CD14-positive monocyte (primary cell): Measurements from ENCODE around the gene VAMP4. TPM values are rescaled to one million over a fixed set of nuclear protein-coding genes. Genes with fewer than 3 reads are reported as not detected.

Experiments used
- DNase-seq, 3 donors: peaks; one replicate each; pipeline ENCODE4 v3.0.0-alpha.2; 2011 to 2022
- H2AFZ ChIP-seq: 2 replicates; pipeline ENCODE4 v1.6.0; 2012; ENCODE audit warnings: mild to moderate bottlenecking, low read depth, low read length, inconsistent platforms; ENCODE audit not compliant: insufficient read depth, poor library complexity, severe bottlenecking
- H3K27ac ChIP-seq, 2 donors: 1 replicate in 1 of 2; 2 replicates in 1 of 2; pipeline ENCODE4 v1.5.1; 2012 to 2013; ENCODE audit warnings: low read length in 2 of 2, control low read depth in 1 of 2, inconsistent platforms in 1 of 2, low read depth in 1 of 2, mild to moderate bottlenecking in 1 of 2
- H3K27me3 ChIP-seq, 2 donors: one replicate each; pipeline versions ENCODE4 v1.6.0 to v1.6.1; 2011 to 2013; ENCODE audit warnings: low read length in 2 of 2; ENCODE audit not compliant: control insufficient read depth in 2 of 2, insufficient read depth in 2 of 2
- H3K36me3 ChIP-seq, 2 donors: replicated peaks in 1 of 2; 1 replicate in 1 of 2; 2 replicates in 1 of 2; pipeline versions ENCODE4 v1.5.1 to v1.6.1; 2012 to 2013; ENCODE audit warnings: low read length in 2 of 2, control low read depth in 1 of 2, inconsistent platforms in 1 of 2, mild to moderate bottlenecking in 1 of 2; ENCODE audit not compliant: insufficient read depth in 2 of 2, control insufficient read depth in 1 of 2
- H3K4me1 ChIP-seq, 2 donors: 1 replicate in 1 of 2; 2 replicates in 1 of 2; pipeline versions ENCODE4 v1.5.1 to v1.6.1; 2012 to 2013; ENCODE audit warnings: low read length in 2 of 2, control low read depth in 1 of 2, inconsistent platforms in 1 of 2, mild to moderate bottlenecking in 1 of 2, moderate library complexity in 1 of 2; ENCODE audit not compliant: insufficient read depth in 2 of 2, control insufficient read depth in 1 of 2
- H3K4me2 ChIP-seq: replicated peaks from 2 replicates; pipeline ENCODE3; 2012; ENCODE audit warnings: low read length, moderate library complexity, mild to moderate bottlenecking; ENCODE audit not compliant: poor library complexity, severe bottlenecking; ENCODE audit errors: extremely low read depth
- H3K4me3 ChIP-seq, 3 experiments: fragments of 200-600 bp in 1 of 3; sonication (generic) in 1 of 3; replicated peaks in 1 of 3; 1 replicate in 2 of 3; 2 replicates in 1 of 3; pipeline ENCODE4 v1.5.1; 2011 to 2013; ENCODE audit warnings: low read length in 3 of 3, mild to moderate bottlenecking in 3 of 3, control low read depth in 2 of 3, low read depth in 2 of 3, inconsistent platforms in 1 of 3, moderate library complexity in 1 of 3
- H3K79me2 ChIP-seq: 2 replicates; pipeline ENCODE4 v1.6.0; 2012; ENCODE audit warnings: mild to moderate bottlenecking, control low read depth, inconsistent platforms, low read length, moderate library complexity; ENCODE audit not compliant: insufficient read depth
- H3K9ac ChIP-seq: 2 replicates; pipeline ENCODE4 v1.6.0; 2017; ENCODE audit warnings: low read length, mild to moderate bottlenecking; ENCODE audit not compliant: insufficient read depth, poor library complexity, severe bottlenecking
- H3K9me3 ChIP-seq, 2 donors: replicated peaks in 1 of 2; 1 replicate in 1 of 2; 2 replicates in 1 of 2; pipeline versions ENCODE4 v1.5.1 to v1.6.1; 2012 to 2013; ENCODE audit warnings: low read length in 2 of 2, control low read depth in 1 of 2; ENCODE audit not compliant: control insufficient read depth in 1 of 2, insufficient read depth in 1 of 2
- H4K20me1 ChIP-seq: 2 replicates; pipeline ENCODE4 v1.6.0; 2012; ENCODE audit warnings: mild to moderate bottlenecking, low read length, control low read depth, moderate library complexity; ENCODE audit not compliant: insufficient read depth
- H3K27ac Mint-ChIP-seq, 7 donors: one replicate each; pipeline ENCODE4 v1.8.0; 2020; ENCODE audit warnings: mild to moderate bottlenecking in 7 of 7, mixed read lengths in 7 of 7, moderate library complexity in 6 of 7, inconsistent platforms in 2 of 7
- H3K27me3 Mint-ChIP-seq, 3 donors: one replicate each; pipeline ENCODE4 v1.8.0; 2021 to 2022; ENCODE audit warnings: low read depth in 3 of 3, mild to moderate bottlenecking in 3 of 3, mixed read lengths in 3 of 3, moderate library complexity in 3 of 3, inconsistent platforms in 1 of 3
- H3K36me3 Mint-ChIP-seq, 2 donors: one replicate each; pipeline ENCODE4 v1.8.0; 2020; ENCODE audit warnings: mixed read lengths in 2 of 2, inconsistent platforms in 1 of 2, mild to moderate bottlenecking in 1 of 2
- H3K4me1 Mint-ChIP-seq: one replicate; pipeline ENCODE4 v1.8.0; 2020; ENCODE audit warnings: mild to moderate bottlenecking, mixed read lengths
- H3K4me3 Mint-ChIP-seq, 2 donors: one replicate each; pipeline ENCODE4 v1.8.0; 2020; ENCODE audit warnings: mild to moderate bottlenecking in 2 of 2, mixed read lengths in 2 of 2, moderate library complexity in 1 of 2
- H3K9me3 Mint-ChIP-seq, 7 donors: one replicate each; pipeline ENCODE4 v1.8.0; 2020 to 2022; ENCODE audit warnings: mixed read lengths in 7 of 7, mild to moderate bottlenecking in 6 of 7, moderate library complexity in 6 of 7, inconsistent platforms in 2 of 7
- WGBS: methylation state at CpG from one replicate; pipeline ENCODE4 v1.1.5; 2013; ENCODE audit warnings: missing lambda C conversion rate; ENCODE audit not compliant: insufficient coverage; 5-methylcytosine and 5-hydroxymethylcytosine counted together
- intact Hi-C, 2 donors: fragments of 100-400 bp; cut with micrococcal nuclease; formaldehyde crosslinking; loops; one replicate each; pipeline versions ENCODE4 v1.15.0 to v1.15.1; 2023
- polyA plus RNA-seq, 3 donors: library from polyadenylated mRNA; depleted of rRNA in 1 of 3; unstranded in 2 of 3; stranded (reverse) in 1 of 3; fragments of 300-500 nt in 2 of 3; fragments of >200 nt in 1 of 3; fragmentation: Illumina TruSeq in 2 of 3; gene quantifications; 1 replicate in 2 of 3; 2 replicates in 1 of 3; pipeline ENCODE4 v1.2.3, GENCODE V29; 2012 to 2021
- TF ChIP-seq, protein P1 (sequence below): fragments of 200-600 bp; IDR thresholded peaks from one replicate; pipeline ENCODE4 v1.8.0; 2022; ENCODE audit warnings: antibody characterized with exemption, mild to moderate bottlenecking

Gene VAMP4
- polyA plus RNA-seq, 3 donors: 13.3 to 19.5 (median 18.8) TPM

DNA sequence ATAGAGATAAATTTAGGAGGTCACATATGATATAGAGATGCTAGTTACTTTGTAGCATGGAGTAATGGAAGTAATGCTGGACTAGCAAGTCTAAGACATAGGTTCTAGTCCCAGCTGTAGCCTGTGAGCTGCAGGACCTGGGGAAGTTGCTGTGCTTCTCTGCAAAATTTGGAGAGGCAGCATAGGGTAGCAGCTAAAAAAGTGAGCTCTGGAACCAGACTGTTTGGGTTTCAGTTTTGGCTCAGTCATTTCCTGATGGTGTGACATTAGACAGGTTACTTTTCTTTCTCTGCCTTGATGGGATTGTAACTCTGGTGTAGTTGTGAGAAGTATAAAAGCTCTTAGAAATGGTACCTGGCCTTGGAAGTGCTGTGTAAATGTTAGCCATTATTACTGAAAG lies 42.9 kb upstream of the VAMP4 start:
- Histone ChIP-seq H3K4me2 (no peak overlapping the region), H3K36me3 (peaks cover 55 to 66% of the 10 kb centered on the region in 2 donors), H3K9me3 (no peaks in the 10 kb centered on the region), H3K9ac (no peak overlapping the region), H2AFZ (no peak overlapping the region), H3K27ac (no peak overlapping the region), H3K27me3 (no peaks in the 10 kb centered on the region), H3K79me2 (peaks cover 55% of the 10 kb centered on the region), H3K4me1 (peaks cover 18 to 26% of the 10 kb centered on the region in 2 donors), H3K4me3 (no peak overlapping the region), H4K20me1 (peaks cover 7% of the 10 kb centered on the region)
- peak overlapping the region in 6 of 7 donors; percentile 0 to 83 (median 61) for H3K27ac Mint-ChIP-seq
- TF ChIP-seq, protein P1, sequence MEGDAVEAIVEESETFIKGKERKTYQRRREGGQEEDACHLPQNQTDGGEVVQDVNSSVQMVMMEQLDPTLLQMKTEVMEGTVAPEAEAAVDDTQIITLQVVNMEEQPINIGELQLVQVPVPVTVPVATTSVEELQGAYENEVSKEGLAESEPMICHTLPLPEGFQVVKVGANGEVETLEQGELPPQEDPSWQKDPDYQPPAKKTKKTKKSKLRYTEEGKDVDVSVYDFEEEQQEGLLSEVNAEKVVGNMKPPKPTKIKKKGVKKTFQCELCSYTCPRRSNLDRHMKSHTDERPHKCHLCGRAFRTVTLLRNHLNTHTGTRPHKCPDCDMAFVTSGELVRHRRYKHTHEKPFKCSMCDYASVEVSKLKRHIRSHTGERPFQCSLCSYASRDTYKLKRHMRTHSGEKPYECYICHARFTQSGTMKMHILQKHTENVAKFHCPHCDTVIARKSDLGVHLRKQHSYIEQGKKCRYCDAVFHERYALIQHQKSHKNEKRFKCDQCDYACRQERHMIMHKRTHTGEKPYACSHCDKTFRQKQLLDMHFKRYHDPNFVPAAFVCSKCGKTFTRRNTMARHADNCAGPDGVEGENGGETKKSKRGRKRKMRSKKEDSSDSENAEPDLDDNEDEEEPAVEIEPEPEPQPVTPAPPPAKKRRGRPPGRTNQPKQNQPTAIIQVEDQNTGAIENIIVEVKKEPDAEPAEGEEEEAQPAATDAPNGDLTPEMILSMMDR: no peak
- DNase-seq: no peak
- peaks cover 0 to 2% (median 0%) of the 10 kb centered on the region in 3 donors for H3K27me3 Mint-ChIP-seq
- peaks cover 0 to 2% (median 0%) of the 10 kb centered on the region in 7 donors for H3K9me3 Mint-ChIP-seq
- peaks cover 54 to 57% of the 10 kb centered on the region in 2 donors for H3K36me3 Mint-ChIP-seq
- peaks cover 34% of the 10 kb centered on the region for H3K4me1 Mint-ChIP-seq
- no peak overlapping the region for H3K4me3 Mint-ChIP-seq
- intact Hi-C loops: loop anchor here in 1 of 2 donors (5.0 kb wide), 1 partner anchor 42 kb away; the partner anchor contains the start of gene VAMP4

DNA sequence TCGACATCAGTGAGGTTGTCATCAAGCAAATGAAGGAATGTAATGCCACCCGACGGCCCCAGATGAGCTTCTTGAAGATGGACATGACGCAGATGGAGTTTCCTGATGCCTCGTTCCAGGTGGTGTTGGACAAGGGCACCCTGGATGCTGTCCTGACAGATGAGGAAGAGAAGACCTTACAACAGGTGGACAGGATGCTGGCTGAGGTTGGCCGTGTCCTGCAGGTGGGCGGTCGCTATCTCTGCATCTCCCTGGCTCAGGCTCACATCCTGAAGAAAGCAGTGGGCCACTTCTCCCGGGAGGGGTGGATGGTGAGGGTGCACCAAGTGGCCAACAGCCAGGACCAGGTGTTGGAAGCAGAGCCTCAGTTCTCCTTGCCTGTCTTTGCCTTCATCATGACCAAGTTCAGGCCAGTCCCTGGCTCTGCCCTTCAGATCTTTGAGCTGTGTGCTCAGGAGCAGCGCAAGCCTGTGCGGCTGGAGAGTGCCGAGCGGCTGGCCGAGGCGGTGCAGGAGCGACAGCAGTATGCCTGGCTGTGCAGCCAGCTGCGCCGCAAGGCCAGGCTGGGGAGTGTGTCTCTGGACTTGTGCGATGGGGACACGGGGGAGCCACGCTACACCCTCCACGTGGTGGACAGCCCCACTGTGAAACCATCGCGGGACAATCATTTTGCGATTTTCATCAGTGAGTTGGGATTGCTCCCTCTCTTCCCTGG lies 42.1 kb upstream of the VAMP4 start:
- Histone ChIP-seq H3K27me3 (no peaks in the 10 kb centered on the region), H3K4me3 (no peak overlapping the region), H3K9me3 (no peaks in the 10 kb centered on the region), H4K20me1 (peaks cover 7% of the 10 kb centered on the region), H3K4me1 (peaks cover 18 to 26% of the 10 kb centered on the region in 2 donors), H3K79me2 (peaks cover 55% of the 10 kb centered on the region), H3K27ac (no peak overlapping the region), H3K4me2 (no peak overlapping the region), H3K36me3 (peaks cover 47 to 58% of the 10 kb centered on the region in 2 donors), H3K9ac (no peak overlapping the region), H2AFZ (no peak overlapping the region)
- 98% methylated on average over 19 of the region's 25 CpGs for WGBS
- Mint-ChIP-seq H3K36me3 (peaks cover 46 to 49% of the 10 kb centered on the region in 2 donors), H3K4me1 (peaks cover 34% of the 10 kb centered on the region), H3K27me3 (peaks cover 0 to 2% (median 0%) of the 10 kb centered on the region in 3 donors), H3K27ac (peak overlapping the region in 2 of 7 donors; percentile 65 to 71), H3K9me3 (peaks cover 0 to 2% (median 0%) of the 10 kb centered on the region in 7 donors), H3K4me3 (no peak overlapping the region)
- intact Hi-C loops: loop anchor here in 1 of 2 donors (5.0 kb wide), 1 partner anchor 42 kb away; the partner anchor contains the start of gene VAMP4
- TF ChIP-seq, protein P1: no peak
- no peak for DNase-seq
